ENCODE measurements around the gene SLC1A3.

SLC1A3 gene

GRCh38 chr5:36658038-36658756, 51.8 kb downstream of the SLC1A3 start:
- DNase-seq = no peak

GRCh38 chr5:36659411-36659810, 53.0 kb downstream of the SLC1A3 start:
- DNase-seq = no peak

GRCh38 chr5:36660397-36661049, 54.1 kb downstream of the SLC1A3 start:
- DNase-seq = no peak

- no peak for DNase-seq
Measured at GRCh38 chr5:36661456-36662220, 55.2 kb downstream of the SLC1A3 start.

GRCh38 chr5:36662291-36662851, 56.0 kb downstream of the SLC1A3 start:
- DNase-seq = no peak

GRCh38 chr5:36664766-36665165, 58.4 kb downstream of the SLC1A3 start:
- no peak for DNase-seq

- DNase-seq = no peak
Measured at GRCh38 chr5:36665628-36666027, 59.2 kb downstream of the SLC1A3 start.

- DNase-seq = no peak
Measured at GRCh38 chr5:36666274-36666673, 59.9 kb downstream of the SLC1A3 start.

- DNase-seq = no peak
Measured at GRCh38 chr5:36666986-36667385, 60.6 kb downstream of the SLC1A3 start.

GRCh38 chr5:36667824-36668223, 61.4 kb downstream of the SLC1A3 start:
- DNase-seq = no peak

- DNase-seq = no peak
Measured at GRCh38 chr5:36669015-36669651, 62.7 kb downstream of the SLC1A3 start.

- no peak for DNase-seq
Measured at GRCh38 chr5:36670548-36670947, 64.1 kb downstream of the SLC1A3 start.

- no peak for DNase-seq
Measured at GRCh38 chr5:36675282-36675681, 68.9 kb downstream of the SLC1A3 start.

- DNase-seq = no peak
Measured at GRCh38 chr5:36679221-36679989, 73.0 kb downstream of the SLC1A3 start.

- no peak for DNase-seq
Measured at GRCh38 chr5:36680066-36680465, 73.7 kb downstream of the SLC1A3 start.

GRCh38 chr5:36681711-36682110, 75.3 kb downstream of the SLC1A3 start:
- DNase-seq = no peak

GRCh38 chr5:36682499-36682898, 76.1 kb downstream of the SLC1A3 start:
- no peak for DNase-seq

- DNase-seq = no peak
Measured at GRCh38 chr5:36683821-36684434, 77.5 kb downstream of the SLC1A3 start.

GRCh38 chr5:36685631-36686288, 79.4 kb downstream of the SLC1A3 start:
- no peak for DNase-seq

- DNase-seq = no peak
Measured at GRCh38 chr5:36686881-36687280, 80.5 kb downstream of the SLC1A3 start.

GRCh38 chr5:36688722-36689121, 82.3 kb downstream of the SLC1A3 start:
- no peak for DNase-seq

All from stimulated activated naive CD4-positive, alpha-beta T cell treated with Interleukin-2 at 50 U/mL for 16 hours (primary cell).